Measurements from ENCODE around the gene OFD1. TPM values are rescaled to one million over a fixed set of nuclear protein-coding genes. Genes with fewer than 3 reads are reported as not detected.

The OFD1 gene
- total RNA-seq, 2 donors from 2014 or later, result 15.3 to 19.0 TPM

DNA sequence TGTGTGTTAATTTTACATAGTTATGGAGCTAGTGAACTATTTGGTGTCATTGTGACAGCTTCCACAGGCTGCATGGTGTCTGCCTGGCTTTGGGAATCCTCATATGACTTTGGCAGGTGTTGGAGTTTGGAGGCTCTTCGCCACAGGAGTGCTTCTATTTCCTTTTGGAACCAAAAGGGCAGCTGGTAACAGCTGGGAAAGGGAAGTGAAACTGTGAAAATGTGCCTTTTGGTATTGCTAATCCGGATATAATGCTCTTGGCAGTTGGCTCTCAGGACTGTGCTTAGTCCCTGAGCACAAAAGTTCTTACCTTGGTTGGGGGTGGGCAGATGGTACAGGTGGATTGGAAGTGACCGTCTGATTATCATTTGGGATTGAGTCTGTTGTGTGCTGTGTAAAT lies 18.1 kb downstream of the OFD1 start:
- Histone ChIP-seq H3K36me3 (peaks cover 2% of the 10 kb centered on the region), H3K27ac (no peak overlapping the region), H3K9me3 (no peaks in the 10 kb centered on the region), H3K27me3 (replicated peaks; ENCODE audit: insufficient read depth) (no peaks in the 10 kb centered on the region), H3K4me1 (ENCODE audit: control insufficient read depth in 1 of 2, low read depth in 2 of 2) (no peaks in the 10 kb centered on the region), H3K4me3 (no peak overlapping the region)
- ATAC-seq (ENCODE audit: insufficient number of reproducible peaks, low FRiP score, low read depth) (no peak), DNase-seq (ENCODE audit: low spot score) (no peak)
- TF ChIP-seq, protein P1, sequence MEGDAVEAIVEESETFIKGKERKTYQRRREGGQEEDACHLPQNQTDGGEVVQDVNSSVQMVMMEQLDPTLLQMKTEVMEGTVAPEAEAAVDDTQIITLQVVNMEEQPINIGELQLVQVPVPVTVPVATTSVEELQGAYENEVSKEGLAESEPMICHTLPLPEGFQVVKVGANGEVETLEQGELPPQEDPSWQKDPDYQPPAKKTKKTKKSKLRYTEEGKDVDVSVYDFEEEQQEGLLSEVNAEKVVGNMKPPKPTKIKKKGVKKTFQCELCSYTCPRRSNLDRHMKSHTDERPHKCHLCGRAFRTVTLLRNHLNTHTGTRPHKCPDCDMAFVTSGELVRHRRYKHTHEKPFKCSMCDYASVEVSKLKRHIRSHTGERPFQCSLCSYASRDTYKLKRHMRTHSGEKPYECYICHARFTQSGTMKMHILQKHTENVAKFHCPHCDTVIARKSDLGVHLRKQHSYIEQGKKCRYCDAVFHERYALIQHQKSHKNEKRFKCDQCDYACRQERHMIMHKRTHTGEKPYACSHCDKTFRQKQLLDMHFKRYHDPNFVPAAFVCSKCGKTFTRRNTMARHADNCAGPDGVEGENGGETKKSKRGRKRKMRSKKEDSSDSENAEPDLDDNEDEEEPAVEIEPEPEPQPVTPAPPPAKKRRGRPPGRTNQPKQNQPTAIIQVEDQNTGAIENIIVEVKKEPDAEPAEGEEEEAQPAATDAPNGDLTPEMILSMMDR (IDR thresholded peaks at IDR 0.05), result no peak

DNA sequence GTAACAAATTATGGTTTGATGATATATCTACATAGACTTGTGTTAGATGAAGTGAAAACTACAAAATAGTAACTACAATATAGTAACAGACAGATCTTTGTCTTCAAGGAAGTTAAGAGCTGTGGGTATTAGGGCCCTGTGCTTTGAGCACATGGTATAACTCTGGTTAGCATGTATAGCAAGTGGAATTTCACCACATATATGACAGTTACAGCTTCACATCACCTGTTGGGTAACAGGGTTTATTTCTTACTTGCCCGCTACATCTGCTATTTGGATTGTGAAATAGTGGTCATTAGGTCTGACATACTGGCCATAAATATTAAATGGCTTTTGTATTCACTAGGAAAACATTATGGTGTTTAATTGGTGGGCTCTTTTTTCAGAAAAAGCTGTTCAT lies 20.2 kb downstream of the OFD1 start:
- ATAC-seq (ENCODE audit: insufficient number of reproducible peaks, low FRiP score, low read depth) (no peak), DNase-seq (ENCODE audit: low spot score) (no peak)
- H3K27ac ChIP-seq, result no peak overlapping the region
- H3K36me3 ChIP-seq, result peaks cover 2% of the 10 kb centered on the region
- no peaks in the 10 kb centered on the region for H3K27me3 ChIP-seq (replicated peaks; ENCODE audit: insufficient read depth)
- TF ChIP-seq, protein P1 (IDR thresholded peaks at IDR 0.05), result no peak
- no peaks in the 10 kb centered on the region for H3K9me3 ChIP-seq
- no peaks in the 10 kb centered on the region for H3K4me1 ChIP-seq (ENCODE audit: control insufficient read depth in 1 of 2, low read depth in 2 of 2)
- no peak overlapping the region for H3K4me3 ChIP-seq

DNA sequence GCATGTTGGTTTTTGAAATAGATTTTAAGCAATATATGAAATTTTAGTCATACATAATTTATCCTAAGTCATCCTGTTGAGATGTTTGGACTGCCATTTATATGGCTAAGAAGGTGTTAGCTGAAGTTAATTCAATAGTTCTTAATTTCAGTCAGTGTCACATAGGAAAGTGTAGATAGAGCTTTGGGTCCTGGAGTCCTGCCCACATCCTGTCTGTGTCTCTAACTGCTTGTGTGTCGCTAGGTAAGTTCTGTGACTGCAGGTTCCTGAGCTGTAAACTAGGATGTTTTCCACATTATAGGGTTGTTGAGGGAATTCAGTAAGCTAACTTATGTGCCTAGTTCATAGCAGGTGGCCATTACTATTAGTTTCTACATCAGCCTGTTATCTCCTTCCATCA lies 20.7 kb downstream of the OFD1 start:
- no peak overlapping the region for H3K4me3 ChIP-seq
- peaks cover 2% of the 10 kb centered on the region for H3K36me3 ChIP-seq
- no peaks in the 10 kb centered on the region for H3K27me3 ChIP-seq (replicated peaks; ENCODE audit: insufficient read depth)
- H3K4me1 ChIP-seq (ENCODE audit: control insufficient read depth in 1 of 2, low read depth in 2 of 2), result no peaks in the 10 kb centered on the region
- ATAC-seq (ENCODE audit: insufficient number of reproducible peaks, low FRiP score, low read depth) (no peak), DNase-seq (ENCODE audit: low spot score) (no peak)
- TF ChIP-seq, protein P1 (IDR thresholded peaks at IDR 0.05), result no peak
- no peak overlapping the region for H3K27ac ChIP-seq
- no peaks in the 10 kb centered on the region for H3K9me3 ChIP-seq

DNA sequence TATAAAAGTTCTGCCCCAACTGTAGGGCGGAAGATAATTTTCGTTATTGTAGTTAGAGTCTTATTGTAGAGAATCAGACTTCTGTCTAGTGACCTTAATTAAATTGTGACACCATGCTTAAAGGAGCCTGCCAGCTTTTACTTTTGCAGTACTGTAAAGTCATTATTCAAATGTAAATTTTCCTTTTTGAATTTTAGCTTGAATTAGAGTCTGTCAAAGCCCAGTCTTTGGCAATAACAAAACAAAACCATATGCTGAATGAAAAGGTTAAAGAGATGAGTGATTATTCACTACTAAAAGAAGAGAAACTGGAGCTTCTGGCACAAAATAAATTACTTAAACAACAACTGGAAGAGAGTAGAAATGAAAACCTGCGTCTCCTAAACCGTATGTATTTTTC lies 21.8 kb downstream of the OFD1 start:
- no peak overlapping the region for H3K27ac ChIP-seq
- peaks cover 2% of the 10 kb centered on the region for H3K36me3 ChIP-seq
- no peak for DNase-seq (ENCODE audit: low spot score)
- no peaks in the 10 kb centered on the region for H3K4me1 ChIP-seq (ENCODE audit: control insufficient read depth in 1 of 2, low read depth in 2 of 2)
- no peaks in the 10 kb centered on the region for H3K9me3 ChIP-seq
- ATAC-seq (ENCODE audit: insufficient number of reproducible peaks, low FRiP score, low read depth), result no peak
- TF ChIP-seq, protein P1 (IDR thresholded peaks at IDR 0.05), result no peak
- no peaks in the 10 kb centered on the region for H3K27me3 ChIP-seq (replicated peaks; ENCODE audit: insufficient read depth)
- no peak overlapping the region for H3K4me3 ChIP-seq

DNA sequence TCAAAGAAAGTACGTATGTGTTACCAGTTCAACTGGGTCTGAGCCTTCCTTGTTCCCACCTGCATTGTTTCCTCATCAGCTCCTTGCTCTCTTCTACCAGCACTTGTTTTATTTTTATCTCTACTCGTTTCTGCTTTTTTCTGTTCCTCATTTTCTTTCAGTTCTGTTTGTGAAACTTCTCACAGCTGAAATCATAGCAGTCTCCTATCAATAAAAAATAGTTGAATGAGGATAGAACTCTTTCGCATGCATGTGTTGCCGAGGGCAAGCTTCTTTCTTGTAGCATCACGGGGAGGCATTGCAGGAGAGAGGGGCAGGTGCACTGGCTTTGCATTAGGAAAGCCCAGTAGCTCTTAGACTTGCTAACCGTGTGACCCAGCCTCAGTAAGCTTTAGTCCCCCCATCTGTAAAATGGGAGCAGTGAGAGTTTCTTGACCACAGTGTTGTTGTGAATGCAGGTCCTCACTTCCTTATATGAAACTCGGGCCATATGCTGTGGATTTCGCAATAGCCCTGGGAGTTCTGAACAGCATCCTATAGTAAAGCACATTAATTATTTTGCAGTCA lies 24.7 kb downstream of the OFD1 start:
- TF ChIP-seq, protein P1 (IDR thresholded peaks at IDR 0.05), result no peak
- Histone ChIP-seq H3K27me3 (replicated peaks; ENCODE audit: insufficient read depth) (no peaks in the 10 kb centered on the region), H3K9me3 (no peaks in the 10 kb centered on the region), H3K4me1 (ENCODE audit: control insufficient read depth in 1 of 2, low read depth in 2 of 2) (peaks cover 0 to 18% of the 10 kb centered on the region in 2 donors), H3K4me3 (no peak overlapping the region), H3K36me3 (peaks cover 2% of the 10 kb centered on the region), H3K27ac (no peak overlapping the region)
- DNase-seq (ENCODE audit: low spot score), result no peak
- ATAC-seq (ENCODE audit: insufficient number of reproducible peaks, low FRiP score, low read depth), result no peak
